RWPE1 (cell line): ENCODE measurements around the gene BTG4.

ENCODE experiments used
- CTCF ChIA-PET: fragments of 350-600 bp; sonication (Branson Sonifier 250); formaldehyde crosslinking; extraction: SDS; loops from one replicate; lab custom pipeline; 2021; lab: Yijun Ruan, JAX
- POLR2A ChIA-PET: fragments of 400-600 bp; formaldehyde crosslinking; extraction: SDS; loops from one replicate; lab custom pipeline; 2020; ENCODE audit warnings: antibody characterized with exemption; ENCODE audit not compliant: low non-redundant PET; lab: Yijun Ruan, JAX
- DNase-seq: peaks from one replicate; pipeline ENCODE4 v3.0.0; 2012; ENCODE audit warnings: low spot score
- H3K27ac ChIP-seq: fragments of 450-650 bp; 2 replicates; pipeline ENCODE4 v1.5.1; 2017
- TF ChIP-seq, protein P1 (sequence below): fragments of 450-650 bp; conservative IDR thresholded peaks from 2 replicates; pipeline ENCODE4 v1.5.1; 2017; ENCODE audit warnings: low read depth, mild to moderate bottlenecking

Gene BTG4

DNA sequence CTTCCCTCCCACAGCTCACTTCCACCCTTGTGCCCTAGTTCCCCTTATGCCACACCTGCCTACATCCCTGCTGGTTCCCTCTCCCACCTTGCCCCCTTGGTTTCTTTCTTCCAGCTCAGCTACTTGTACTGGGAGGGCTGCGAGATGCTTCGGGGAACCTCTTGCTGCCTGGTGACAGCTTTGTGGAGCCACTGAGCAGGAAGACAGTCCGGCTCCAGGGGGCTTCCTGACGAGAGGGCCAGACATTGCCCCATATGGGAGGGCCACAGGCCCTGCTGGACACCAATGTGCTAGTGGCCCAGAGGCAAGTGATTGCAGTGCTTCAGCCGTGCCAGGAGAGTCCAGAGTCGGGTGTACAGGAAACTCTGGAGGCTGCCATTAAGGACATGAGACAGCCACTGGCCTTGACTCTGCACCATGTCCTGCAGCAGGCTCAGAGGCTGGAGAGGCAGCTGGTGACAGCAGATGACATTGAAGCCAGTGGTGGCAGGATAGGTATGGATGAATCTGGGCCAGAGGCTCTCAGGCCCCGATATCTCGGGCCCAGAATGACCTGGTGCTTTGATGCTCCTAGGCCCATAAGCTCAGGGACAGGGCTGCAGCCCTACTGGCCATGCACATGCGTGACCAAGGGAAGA lies 54.3 kb downstream of the BTG4 start:
- TF ChIP-seq, protein P1, sequence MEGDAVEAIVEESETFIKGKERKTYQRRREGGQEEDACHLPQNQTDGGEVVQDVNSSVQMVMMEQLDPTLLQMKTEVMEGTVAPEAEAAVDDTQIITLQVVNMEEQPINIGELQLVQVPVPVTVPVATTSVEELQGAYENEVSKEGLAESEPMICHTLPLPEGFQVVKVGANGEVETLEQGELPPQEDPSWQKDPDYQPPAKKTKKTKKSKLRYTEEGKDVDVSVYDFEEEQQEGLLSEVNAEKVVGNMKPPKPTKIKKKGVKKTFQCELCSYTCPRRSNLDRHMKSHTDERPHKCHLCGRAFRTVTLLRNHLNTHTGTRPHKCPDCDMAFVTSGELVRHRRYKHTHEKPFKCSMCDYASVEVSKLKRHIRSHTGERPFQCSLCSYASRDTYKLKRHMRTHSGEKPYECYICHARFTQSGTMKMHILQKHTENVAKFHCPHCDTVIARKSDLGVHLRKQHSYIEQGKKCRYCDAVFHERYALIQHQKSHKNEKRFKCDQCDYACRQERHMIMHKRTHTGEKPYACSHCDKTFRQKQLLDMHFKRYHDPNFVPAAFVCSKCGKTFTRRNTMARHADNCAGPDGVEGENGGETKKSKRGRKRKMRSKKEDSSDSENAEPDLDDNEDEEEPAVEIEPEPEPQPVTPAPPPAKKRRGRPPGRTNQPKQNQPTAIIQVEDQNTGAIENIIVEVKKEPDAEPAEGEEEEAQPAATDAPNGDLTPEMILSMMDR, result no peak
- ChIA-PET POLR2A (interaction anchor here (0.5 kb wide), 1 partner anchor 1121 kb away, joined by 3 read pairs; no protein-coding TSS in a partner anchor), CTCF (interaction anchor here (0.5 kb wide), 1 partner anchor 12 kb away, joined by 4 read pairs; no protein-coding TSS in a partner anchor)
- no peak overlapping the region for H3K27ac ChIP-seq
- DNase-seq, result no peak

DNA sequence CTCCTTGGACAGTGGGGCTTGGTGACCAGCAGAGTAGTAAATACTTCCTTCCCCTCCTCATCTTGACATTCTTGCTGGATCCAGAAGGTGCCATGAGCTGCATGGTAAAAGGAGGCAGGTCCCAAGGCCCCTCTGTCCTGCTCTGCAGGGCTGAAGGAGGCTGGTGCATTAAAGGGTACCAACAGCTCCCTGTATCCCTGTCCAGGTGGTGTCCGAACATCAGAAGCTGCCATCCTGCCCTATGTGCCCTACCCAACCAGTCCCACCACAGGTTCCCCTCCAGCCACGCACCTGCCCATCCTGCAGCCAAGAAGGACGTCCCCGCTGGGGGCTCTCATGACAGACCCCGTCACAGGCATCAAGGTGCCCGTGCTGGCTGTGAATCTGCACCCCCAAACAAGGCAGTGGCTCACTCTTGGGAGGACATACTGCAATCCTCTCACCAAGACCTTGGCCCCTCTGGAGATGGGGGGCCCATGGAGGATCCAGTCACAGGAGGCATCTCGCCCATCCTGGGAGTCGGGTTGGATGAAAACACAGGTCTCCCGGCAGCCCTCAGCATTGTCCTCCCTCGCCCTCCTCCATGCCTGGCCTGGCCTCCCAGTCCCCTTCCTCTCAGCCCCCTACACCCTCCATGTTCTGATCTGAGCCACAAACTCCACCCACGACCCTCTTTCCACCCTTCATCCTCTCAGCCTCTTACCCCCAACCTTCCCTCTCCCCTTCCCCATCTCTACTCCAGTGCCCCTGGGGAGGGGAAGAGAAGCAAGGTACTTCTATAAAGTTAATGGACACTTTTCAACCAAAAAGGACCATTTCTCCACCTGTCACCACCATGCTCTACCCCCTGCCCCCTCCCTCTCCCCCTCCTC lies 55.1 kb downstream of the BTG4 start:
- DNase-seq, result no peak
- TF ChIP-seq, protein P1, result no peak
- POLR2A ChIA-PET, result interaction anchor here (0.5 kb wide), 1 partner anchor 1122 kb away, joined by 3 read pairs; no protein-coding TSS in a partner anchor
- CTCF ChIA-PET, result interaction anchor here (0.5 to 2.4 kb wide), 3 partner anchors 11 to 30 kb away, joined by 4 to 12 read pairs (median 4); no protein-coding TSS in a partner anchor
- no peak overlapping the region for H3K27ac ChIP-seq

DNA sequence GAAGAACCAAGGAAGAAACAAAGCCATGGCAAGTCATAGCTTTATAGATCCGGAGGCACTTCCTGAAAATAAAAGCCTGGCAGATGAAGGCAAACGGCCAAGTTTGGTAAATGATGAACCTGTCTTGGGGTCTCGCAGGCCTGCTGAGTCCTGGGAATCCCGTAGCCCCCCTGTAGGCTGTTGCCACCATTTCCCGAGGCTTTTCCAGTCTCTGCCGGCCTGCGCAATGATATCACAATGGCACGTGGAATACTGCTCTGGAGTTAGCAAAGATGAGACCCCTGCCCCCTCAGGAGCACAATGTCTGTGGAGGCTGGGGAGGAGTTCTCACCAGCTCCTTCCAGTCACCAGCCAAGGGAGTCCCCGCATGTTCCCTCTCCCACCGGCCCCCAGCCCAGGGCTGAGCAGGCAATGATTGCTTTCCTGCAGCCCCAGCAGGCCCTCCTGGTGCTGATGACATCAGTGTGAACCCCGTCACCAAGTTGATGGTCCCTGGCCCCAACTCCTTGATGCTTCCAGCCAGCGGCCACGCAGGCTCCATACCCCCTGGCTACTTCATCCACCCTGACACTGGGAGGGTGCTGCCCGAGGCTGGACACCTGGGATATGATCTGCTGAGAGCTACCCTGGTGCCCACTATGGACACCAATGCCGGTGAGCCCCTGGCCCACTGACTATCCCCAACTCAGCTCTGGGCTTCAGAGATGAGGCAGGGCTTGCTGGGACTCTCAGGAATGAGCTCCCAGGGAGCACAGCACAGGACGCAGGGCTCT lies 55.9 kb downstream of the BTG4 start:
- POLR2A ChIA-PET, result no interaction called here
- no peak for DNase-seq
- no peak overlapping the region for H3K27ac ChIP-seq
- TF ChIP-seq, protein P1, result no peak
- CTCF ChIA-PET, result interaction anchor here (0.6 to 2.4 kb wide), 4 partner anchors 10 to 60 kb away, joined by 3 to 12 read pairs (median 4); no protein-coding TSS in a partner anchor

DNA sequence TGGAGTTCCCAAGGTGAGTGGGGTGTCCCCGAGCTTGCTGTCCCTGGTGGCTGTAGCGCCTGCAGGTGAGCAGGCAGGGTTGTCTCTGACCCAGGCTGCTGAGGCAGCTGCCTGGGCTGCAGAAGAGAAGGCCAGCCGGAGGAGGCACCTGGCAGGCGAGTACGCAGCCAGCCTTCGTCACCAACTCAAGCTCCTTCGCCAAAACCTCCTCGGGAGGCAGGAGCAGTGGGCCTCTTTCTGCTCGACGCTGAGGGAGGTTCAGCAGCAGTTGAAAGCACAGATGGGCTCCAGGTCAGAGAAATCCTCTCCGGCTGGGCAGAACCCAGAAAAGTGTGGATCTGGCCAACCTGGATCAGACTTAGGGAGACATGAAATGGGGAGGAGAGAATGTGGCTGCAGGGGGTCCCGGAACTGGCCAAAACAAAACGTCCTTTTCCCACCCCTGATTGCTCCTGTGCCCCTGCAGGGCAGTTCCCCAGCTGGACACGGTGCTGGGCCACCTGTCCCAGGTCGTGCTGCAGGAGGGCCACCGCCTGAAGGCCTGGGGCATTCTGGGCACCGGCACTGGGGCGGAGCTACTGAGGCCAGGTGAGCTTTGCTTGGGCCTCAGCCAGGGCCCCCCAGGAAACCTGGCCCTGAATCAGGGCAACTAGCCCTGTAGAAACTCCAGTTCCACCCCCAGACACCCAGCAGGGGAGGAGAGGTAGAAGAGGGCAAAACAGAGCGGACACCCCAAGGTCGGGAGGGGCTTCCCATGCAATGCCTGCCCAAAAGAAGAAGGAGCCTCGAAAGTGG lies 56.7 kb downstream of the BTG4 start:
- TF ChIP-seq, protein P1, result no peak
- H3K27ac ChIP-seq, result no peak overlapping the region
- CTCF ChIA-PET, result interaction anchor here (0.5 to 2.4 kb wide), 9 partner anchors 8 to 397 kb away, joined by 3 to 12 read pairs (median 4); no protein-coding TSS in a partner anchor
- no peak for DNase-seq
- POLR2A ChIA-PET, result no interaction called here

DNA sequence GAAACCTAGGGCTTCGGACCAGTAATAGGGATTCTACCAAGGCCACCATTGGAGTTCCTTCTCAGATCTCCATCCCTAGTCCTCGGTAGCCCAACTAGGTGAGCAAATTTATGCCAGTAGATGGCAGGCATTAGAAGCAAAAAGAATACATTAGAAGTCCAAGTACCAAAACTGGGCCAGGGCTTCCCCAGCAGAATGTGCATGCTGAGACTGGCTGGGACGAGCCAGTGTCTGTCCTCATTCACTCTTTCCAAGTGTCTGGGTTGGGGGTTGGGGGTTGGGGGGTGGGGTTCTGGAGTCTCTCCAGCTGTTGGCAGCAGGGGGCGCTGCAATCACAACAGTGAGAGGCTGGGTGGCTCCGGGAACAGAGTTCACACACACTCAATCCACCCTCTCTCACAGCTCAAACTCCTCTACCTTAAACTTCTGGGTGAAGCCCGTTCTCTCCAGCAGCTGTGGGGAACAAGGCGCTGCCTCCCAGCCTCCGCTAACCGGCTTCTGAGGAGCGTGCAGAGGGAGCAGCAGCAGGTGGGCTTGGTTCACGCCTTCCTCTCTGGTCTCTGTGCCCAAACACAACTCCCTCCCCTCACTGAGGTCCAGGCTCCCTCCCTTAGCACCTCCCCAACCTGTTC lies 57.5 kb downstream of the BTG4 start:
- no peak overlapping the region for H3K27ac ChIP-seq
- DNase-seq, result peak; percentile 69
- ChIA-PET POLR2A (no interaction called here), CTCF (interaction anchor here (0.5 to 2.4 kb wide), 12 partner anchors 8 to 1297 kb away, joined by 3 to 12 read pairs (median 4); no protein-coding TSS in a partner anchor)
- TF ChIP-seq, protein P1, result no peak; the same call in 1 of the 2 replicates
